Gastroesophageal sphincter (tissue), 4 donors: Measurements from ENCODE around the gene RPL10L. TPM values are rescaled to one million over a fixed set of nuclear protein-coding genes. Genes with fewer than 3 reads are reported as not detected.

ENCODE experiments used
- ATAC-seq: fragments of 150-250 bp; one replicate; pipeline ENCODE4 v1.9.1; 2016; ENCODE audit warnings: mild to moderate bottlenecking, moderate library complexity
- H3K27ac ChIP-seq, 4 donors: fragments of 200-600 bp; sonication (generic) in 3 of 4; 1 replicate in 3 of 4; 2 replicates in 1 of 4; pipeline ENCODE4 v1.5.1; 2016 to 2019
- H3K27me3 ChIP-seq: fragments of 200-600 bp; sonication (generic); one replicate; pipeline ENCODE4 v1.5.1; 2019
- H3K36me3 ChIP-seq, 2 donors: fragments of 200-600 bp; sonication (generic); one replicate each; pipeline ENCODE4 v1.5.1; 2019; ENCODE audit warnings: control low read depth in 1 of 2
- H3K4me1 ChIP-seq, 3 donors: fragments of 200-600 bp; sonication (generic); 1 replicate in 2 of 3; 2 replicates in 1 of 3; pipeline ENCODE4 v1.5.1; 2016 to 2019; ENCODE audit warnings: control low read depth in 2 of 3
- H3K4me3 ChIP-seq, 2 donors: fragments of 200-600 bp; sonication (generic); one replicate each; pipeline ENCODE4 v1.5.1; 2019; ENCODE audit warnings: mild to moderate bottlenecking in 1 of 2, moderate library complexity in 1 of 2
- H3K9me3 ChIP-seq, 3 donors: fragments of 200-600 bp; sonication (generic); one replicate each; pipeline ENCODE4 v1.5.1; 2017 to 2019; ENCODE audit warnings: control low read depth in 2 of 3
- CTCF ChIP-seq, 4 experiments: fragments of 200-600 bp in 2 of 4; fragments of 450-650 bp in 2 of 4; sonication (generic) in 1 of 4; IDR thresholded peaks; one replicate each; pipeline ENCODE4 v1.5.1; 2017 to 2019; ENCODE audit warnings: antibody characterized with exemption in 4 of 4, mild to moderate bottlenecking in 2 of 4, moderate library complexity in 2 of 4
- EP300 ChIP-seq: sonication (generic); formaldehyde crosslinking; IDR thresholded peaks from one replicate; pipeline ENCODE4 v1.6.1; 2017; ENCODE audit warnings: antibody characterized with exemption, mild to moderate bottlenecking
- POLR2A ChIP-seq, 2 donors: fragments of 450-650 bp; IDR thresholded peaks; one replicate each; pipeline ENCODE4 v1.6.1; 2017; ENCODE audit warnings: antibody characterized with exemption in 2 of 2, mild to moderate bottlenecking in 2 of 2, moderate library complexity in 1 of 2
- POLR2AphosphoS5 ChIP-seq: sonication (generic); formaldehyde crosslinking; IDR thresholded peaks from one replicate; pipeline ENCODE4 v1.6.1; 2017; ENCODE audit warnings: antibody characterized with exemption
- WGBS, 2 donors: methylation state at CpG; one replicate each; pipeline ENCODE4 v1.1.5; 2018; ENCODE audit warnings: low coverage in 1 of 2; 5-methylcytosine and 5-hydroxymethylcytosine counted together
- total RNA-seq, 4 donors: library from RNA; depleted of rRNA; stranded (reverse); fragments of >200 nt; gene quantifications; one replicate each; pipeline ENCODE4 v1.1.0, GENCODE V29; 2016

RPL10L gene
- total RNA-seq, 4 donors from 2014 or later: not detected

DNA sequence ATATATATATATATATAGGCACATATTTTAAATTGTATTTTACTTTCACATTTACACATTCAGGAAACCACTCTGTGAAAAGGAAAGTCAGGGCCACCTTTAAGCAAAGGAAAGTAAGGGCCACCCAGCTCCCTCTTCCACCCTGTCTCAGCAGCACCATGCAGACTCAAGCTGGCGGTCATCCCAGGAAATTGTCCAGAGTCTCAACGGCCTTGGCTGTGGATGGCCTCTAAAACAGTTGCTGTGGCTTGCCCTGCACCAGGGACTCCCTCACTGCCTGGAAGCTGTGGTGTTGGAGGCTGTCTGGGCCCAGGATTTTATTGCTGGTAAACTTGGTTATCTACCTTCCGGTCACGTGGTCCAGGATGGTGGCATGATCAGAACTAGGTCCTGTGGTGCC is 11.8 kb upstream of the RPL10L start:
- H3K27me3 ChIP-seq: no peaks in the 10 kb centered on the region
- no peak for ATAC-seq
- TF ChIP-seq EP300: no peak
- no peak for TF ChIP-seq CTCF (IDR thresholded peaks at IDR 0.05)
- no peak for TF ChIP-seq POLR2A (IDR thresholded peaks at IDR 0.05)
- no peak for TF ChIP-seq POLR2AphosphoS5
- no peaks in the 10 kb centered on the region for H3K4me1 ChIP-seq
- no peak overlapping the region for H3K27ac ChIP-seq
- H3K4me3 ChIP-seq: no peak overlapping the region
- WGBS, 2 donors: 50 to 78% methylated on average over 2 to 4 of the region's 4 CpGs
- peaks cover 0 to 10% (median 0%) of the 10 kb centered on the region in 3 donors for H3K9me3 ChIP-seq
- H3K36me3 ChIP-seq: no peaks in the 10 kb centered on the region

GRCh38 chr14:46661728-46662127 is 10.1 kb upstream of the RPL10L start:
- ATAC-seq: no peak
- Histone ChIP-seq H3K27me3 (no peaks in the 10 kb centered on the region), H3K4me1 (no peaks in the 10 kb centered on the region), H3K36me3 (no peaks in the 10 kb centered on the region), H3K4me3 (no peak overlapping the region), H3K9me3 (peaks cover 0 to 11% (median 0%) of the 10 kb centered on the region in 3 donors), H3K27ac (no peak overlapping the region)
- TF ChIP-seq POLR2AphosphoS5: no peak
- no peak for TF ChIP-seq EP300
- TF ChIP-seq CTCF (IDR thresholded peaks at IDR 0.05): no peak
- no peak for TF ChIP-seq POLR2A (IDR thresholded peaks at IDR 0.05)
- 36 to 45% methylated on average over 1 of the region's 1 CpG for WGBS, 2 donors

DNA sequence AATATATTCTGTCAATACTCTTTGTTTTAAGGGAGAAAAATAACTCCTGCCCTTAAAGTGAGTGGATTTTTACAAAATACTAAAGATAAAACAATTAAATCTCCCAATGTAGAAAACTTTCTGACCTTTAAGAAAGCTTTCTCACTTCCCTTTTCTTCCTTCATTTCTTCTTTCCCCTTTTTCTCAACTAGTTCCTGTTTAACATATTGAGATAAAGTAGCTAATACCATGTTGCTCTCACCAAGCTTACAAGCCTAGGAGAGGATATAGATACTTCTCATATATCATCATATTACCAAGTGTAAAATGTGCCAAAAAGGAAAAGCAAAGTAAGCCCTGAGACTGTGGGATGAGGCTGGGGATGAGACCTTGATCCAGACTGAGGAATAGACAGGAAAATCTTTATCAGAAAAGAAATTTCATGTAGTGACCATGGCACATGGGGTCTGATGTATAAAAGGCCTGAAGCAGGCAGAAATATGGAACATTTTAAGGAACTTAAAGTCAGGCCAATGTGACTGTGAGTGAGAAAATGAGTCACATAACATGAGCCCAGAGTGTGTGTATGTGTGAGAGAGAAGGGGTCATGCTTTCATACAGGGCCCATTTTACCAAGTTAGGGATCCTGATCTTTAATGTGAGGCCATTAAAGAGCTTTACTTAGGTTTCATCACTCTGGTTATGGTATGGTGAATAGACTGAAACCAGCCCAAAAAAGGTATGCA is 1.6 kb upstream of the RPL10L start:
- Histone ChIP-seq H3K4me3 (no peak overlapping the region), H3K27me3 (no peaks in the 10 kb centered on the region), H3K9me3 (no peaks in the 10 kb centered on the region), H3K4me1 (no peaks in the 10 kb centered on the region), H3K36me3 (no peaks in the 10 kb centered on the region), H3K27ac (no peak overlapping the region)
- ATAC-seq: no peak
- TF ChIP-seq CTCF (IDR thresholded peaks at IDR 0.05) (no peak), POLR2AphosphoS5 (no peak), EP300 (no peak), POLR2A (IDR thresholded peaks at IDR 0.05) (no peak)

DNA sequence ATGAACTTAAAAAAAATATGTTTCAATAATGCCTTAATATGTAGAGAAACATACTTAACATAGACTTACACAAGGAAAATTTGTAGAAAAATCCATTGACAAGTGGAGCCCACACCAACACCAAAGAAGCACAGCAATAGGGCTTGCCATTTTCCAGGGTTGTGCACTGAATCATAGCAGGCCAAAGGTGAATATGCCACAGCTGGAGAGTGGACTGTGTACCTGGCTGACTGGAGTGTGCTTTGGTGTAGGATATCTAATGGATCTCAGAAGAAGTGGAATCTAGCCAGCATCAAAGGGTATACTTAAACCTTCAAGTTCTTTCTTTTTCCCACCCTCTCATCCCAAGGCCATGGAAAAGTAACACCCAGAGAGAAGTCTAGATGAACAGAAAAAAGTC is 4.8 kb downstream of the RPL10L start:
- ATAC-seq: no peak
- no peaks in the 10 kb centered on the region for H3K27me3 ChIP-seq
- H3K27ac ChIP-seq: no peak overlapping the region
- no peak overlapping the region for H3K4me3 ChIP-seq
- H3K4me1 ChIP-seq: no peaks in the 10 kb centered on the region
- H3K36me3 ChIP-seq: no peaks in the 10 kb centered on the region
- no peaks in the 10 kb centered on the region for H3K9me3 ChIP-seq
- TF ChIP-seq POLR2AphosphoS5: no peak
- no peak for TF ChIP-seq POLR2A (IDR thresholded peaks at IDR 0.05)
- TF ChIP-seq CTCF (IDR thresholded peaks at IDR 0.05): no peak
- no peak for TF ChIP-seq EP300

GRCh38 chr14:46626876-46627275 is 24.7 kb downstream of the RPL10L start:
- Histone ChIP-seq H3K27me3 (no peaks in the 10 kb centered on the region), H3K4me1 (no peaks in the 10 kb centered on the region), H3K36me3 (no peaks in the 10 kb centered on the region), H3K27ac (no peak overlapping the region), H3K9me3 (no peaks in the 10 kb centered on the region), H3K4me3 (no peak overlapping the region)
- no peak for TF ChIP-seq EP300
- no peak for TF ChIP-seq POLR2A (IDR thresholded peaks at IDR 0.05)
- no peak for TF ChIP-seq CTCF (IDR thresholded peaks at IDR 0.05)
- WGBS, 2 donors: 48 to 55% methylated on average over 2 to 3 of the region's 3 CpGs
- ATAC-seq: no peak
